WERI-Rb-1 (cell line): ENCODE measurements around the gene KCTD8.

Source experiments
- DNase-seq: peaks from one replicate; pipeline ENCODE4 v3.0.0-alpha.2; 2020
- H3K27ac ChIP-seq: fragments of 250-450 bp; sonication (Bioruptor Pico); 2 replicates; pipeline ENCODE4 v1.5.1; 2020; ENCODE audit warnings: mild to moderate bottlenecking, moderate library complexity
- H3K27me3 ChIP-seq: fragments of 250-450 bp; sonication (Bioruptor Pico); 2 replicates; pipeline ENCODE4 v1.5.1; 2021; ENCODE audit warnings: mild to moderate bottlenecking, low read depth, moderate library complexity; ENCODE audit not compliant: insufficient read depth, severe bottlenecking
- H3K36me3 ChIP-seq: fragments of 250-450 bp; sonication (Bioruptor Pico); 2 replicates; pipeline ENCODE4 v1.5.1; 2020; ENCODE audit warnings: mild to moderate bottlenecking, moderate library complexity
- H3K4me3 ChIP-seq: 2 replicates; pipeline ENCODE4 v1.5.1; 2011; ENCODE audit warnings: low read depth, mild to moderate bottlenecking, control low read depth, low read length
- H3K9me3 ChIP-seq: fragments of 250-450 bp; sonication (Bioruptor Pico); 2 replicates; pipeline ENCODE4 v1.5.1; 2021; ENCODE audit warnings: mild to moderate bottlenecking, moderate library complexity; ENCODE audit not compliant: severe bottlenecking
- CTCF ChIP-seq: IDR thresholded peaks from 2 replicates; pipeline ENCODE4 v1.5.1; 2011; ENCODE audit warnings: low read depth, mild to moderate bottlenecking, control low read depth, inconsistent platforms, low read length

Gene KCTD8

GRCh38 chr4:44256414-44256813, 192.2 kb downstream of the KCTD8 start:
- Histone ChIP-seq H3K4me3 (no peak overlapping the region), H3K36me3 (no peaks in the 10 kb centered on the region), H3K9me3 (no peaks in the 10 kb centered on the region), H3K27me3 (no peaks in the 10 kb centered on the region), H3K27ac (no peak overlapping the region)
- peak; percentile 11 for DNase-seq
- no peak for TF ChIP-seq CTCF

- H3K36me3 ChIP-seq = no peaks in the 10 kb centered on the region
- no peaks in the 10 kb centered on the region for H3K27me3 ChIP-seq
- H3K9me3 ChIP-seq = no peaks in the 10 kb centered on the region
- no peak for TF ChIP-seq CTCF
- no peak overlapping the region for H3K4me3 ChIP-seq
- DNase-seq = no peak
- no peak overlapping the region for H3K27ac ChIP-seq
Measured at GRCh38 chr4:44237643-44238042, 211.0 kb downstream of the KCTD8 start.

GRCh38 chr4:44235897-44236296, 212.7 kb downstream of the KCTD8 start:
- TF ChIP-seq CTCF = no peak
- no peak overlapping the region for H3K27ac ChIP-seq
- H3K9me3 ChIP-seq = no peaks in the 10 kb centered on the region
- DNase-seq = no peak
- no peak overlapping the region for H3K4me3 ChIP-seq
- no peaks in the 10 kb centered on the region for H3K36me3 ChIP-seq
- H3K27me3 ChIP-seq = no peaks in the 10 kb centered on the region

- no peak overlapping the region for H3K27ac ChIP-seq
- H3K4me3 ChIP-seq = no peak overlapping the region
- no peak for DNase-seq
- no peaks in the 10 kb centered on the region for H3K9me3 ChIP-seq
- H3K27me3 ChIP-seq = no peaks in the 10 kb centered on the region
- no peaks in the 10 kb centered on the region for H3K36me3 ChIP-seq
- no peak for TF ChIP-seq CTCF
Measured at GRCh38 chr4:44232262-44232661, 216.3 kb downstream of the KCTD8 start.

- Histone ChIP-seq H3K9me3 (no peaks in the 10 kb centered on the region), H3K36me3 (no peaks in the 10 kb centered on the region), H3K27me3 (no peaks in the 10 kb centered on the region), H3K4me3 (no peak overlapping the region), H3K27ac (no peak overlapping the region)
- no peak for DNase-seq
- no peak for TF ChIP-seq CTCF
Measured at GRCh38 chr4:44231006-44231405, 217.6 kb downstream of the KCTD8 start.

GRCh38 chr4:44228326-44228725, 220.3 kb downstream of the KCTD8 start:
- Histone ChIP-seq H3K36me3 (no peaks in the 10 kb centered on the region), H3K4me3 (no peak overlapping the region), H3K27me3 (no peaks in the 10 kb centered on the region), H3K9me3 (no peaks in the 10 kb centered on the region), H3K27ac (no peak overlapping the region)
- TF ChIP-seq CTCF = no peak
- DNase-seq = no peak
